K562 (cell line): Measurements from ENCODE around the gene AGPAT2. TPM values are rescaled to one million over a fixed set of nuclear protein-coding genes. Genes with fewer than 3 reads are reported as not detected.

Experiments
- CCAR2 ChIP-seq: fragments of 200-400 bp; formaldehyde crosslinking; IDR thresholded peaks from 2 replicates; pipeline ENCODE4 v1.6.1; 2017; ENCODE audit warnings: mild to moderate bottlenecking, low read depth, low read length
- FIP1L1 ChIP-seq: fragments of 200-400 bp; formaldehyde crosslinking; IDR thresholded peaks from 2 replicates; pipeline ENCODE4 v1.6.1; 2018; ENCODE audit warnings: mild to moderate bottlenecking, low read depth, low read length; ENCODE audit not compliant: poor library complexity, severe bottlenecking
- FOXA3 ChIP-seq, 2 experiments: fragments of 450-650 bp in 1 of 2; sonication (generic) in 1 of 2; formaldehyde crosslinking; IDR thresholded peaks in 1 of 2; conservative IDR thresholded peaks in 1 of 2; 2 replicates each; pipeline versions ENCODE4 v1.4.0 to v1.8.0; 2020 to 2022; ENCODE audit warnings: mild to moderate bottlenecking in 2 of 2, missing genetic modification reagents in 1 of 2
- GTF2E2 ChIP-seq: fragments of 200-800 bp; sonication (Bioruptor generic); IDR thresholded peaks from 2 replicates; pipeline ENCODE4 v1.6.1; 2016; ENCODE audit warnings: missing genetic modification characterization, missing compliant biosample characterization
- KDM5B ChIP-seq: fragments of 200-600 bp; sonication (generic); IDR thresholded peaks from 2 replicates; pipeline ENCODE4 v1.6.1; 2012; ENCODE audit warnings: low read depth, mild to moderate bottlenecking, moderate library complexity, low read length, control low read depth, inconsistent platforms; ENCODE audit not compliant: insufficient replicate concordance
- MCM5 ChIP-seq: fragments of 450-650 bp; IDR thresholded peaks from 2 replicates; pipeline ENCODE4 v1.6.1; 2016; ENCODE audit warnings: low read depth
- MEIS2 ChIP-seq: fragments of 450-650 bp; IDR thresholded peaks from 2 replicates; pipeline ENCODE4 v1.6.1; 2014; ENCODE audit warnings: mild to moderate bottlenecking; ENCODE audit not compliant: partially characterized antibody
- MYNN ChIP-seq, 2 experiments: sonication (generic); formaldehyde crosslinking in 1 of 2; IDR thresholded peaks; 2 replicates each; pipeline versions ENCODE4 v1.5.0 to v1.6.1; 2016 to 2020; ENCODE audit warnings: antibody characterized with exemption in 1 of 2, missing genetic modification reagents in 1 of 2
- PHF20 ChIP-seq: fragments of 450-650 bp; IDR thresholded peaks from 2 replicates; pipeline ENCODE4 v1.6.1; 2018; ENCODE audit not compliant: partially characterized antibody
- PHF21A ChIP-seq: fragments of 450-650 bp; IDR thresholded peaks from 2 replicates; pipeline ENCODE4 v1.6.1; 2017; ENCODE audit warnings: low read depth, borderline replicate concordance
- RBFOX2 ChIP-seq: fragments of 200-400 bp; formaldehyde crosslinking; IDR thresholded peaks from 2 replicates; pipeline ENCODE4 v1.6.1; 2017; ENCODE audit warnings: low read depth, mild to moderate bottlenecking, low read length, moderate library complexity
- RBM25 ChIP-seq: fragments of 200-400 bp; formaldehyde crosslinking; IDR thresholded peaks from 2 replicates; pipeline ENCODE4 v1.6.1; 2018; ENCODE audit warnings: low read length, low read depth, moderate library complexity; ENCODE audit not compliant: severe bottlenecking
- TAF1 ChIP-seq: IDR thresholded peaks from 2 replicates; pipeline ENCODE4 v1.6.1; 2011; ENCODE audit warnings: mild to moderate bottlenecking, low read length, moderate library complexity; ENCODE audit not compliant: insufficient read depth, control insufficient read depth, severe bottlenecking; ENCODE audit errors: extremely low read depth
- TFAM ChIP-seq: fragments of 250-450 bp; sonication (Bioruptor Pico); conservative IDR thresholded peaks from 2 replicates; pipeline ENCODE4 v1.5.0; 2021; ENCODE audit warnings: mild to moderate bottlenecking, moderate library complexity
- ZEB2 ChIP-seq: fragments of 450-650 bp; IDR thresholded peaks from 2 replicates; pipeline ENCODE4 v1.6.1; 2016
- ZFX ChIP-seq: sonication (generic); formaldehyde crosslinking; IDR thresholded peaks from 2 replicates; pipeline ENCODE4 v1.8.0; 2022; ENCODE audit warnings: mild to moderate bottlenecking, missing genetic modification reagents, moderate library complexity
- ZNF146 ChIP-seq: IDR thresholded peaks from one replicate; pipeline ENCODE4 v1.6.1; 2018; ENCODE audit warnings: missing compliant biosample characterization; ENCODE audit not compliant: unreplicated experiment
- ZNF408 ChIP-seq: fragments of 250-450 bp; sonication (Bioruptor Pico); IDR thresholded peaks from 2 replicates; pipeline ENCODE4 v1.4.0; 2020; ENCODE audit warnings: low read depth, mild to moderate bottlenecking, moderate library complexity
- ZNF584 ChIP-seq: fragments of 200-800 bp; sonication (Bioruptor generic); IDR thresholded peaks from 2 replicates; pipeline ENCODE4 v1.6.1; 2016; ENCODE audit warnings: low read depth, mild to moderate bottlenecking, missing genetic modification characterization, missing compliant biosample characterization
- polyA plus RNA-seq, 8 experiments: library from polyadenylated mRNA; depleted of rRNA in 4 of 8; stranded (reverse) in 5 of 8; unstranded in 3 of 8; fragments of >200 nt; fragmentation: Nextera tagmentation in 2 of 8; fragmentation: Illumina TruSeq in 1 of 8; extraction: Ambion mirVana in 2 of 8; extraction: Trizol in 1 of 8; gene quantifications; 2 replicates each; pipeline versions ENCODE4 v1.2.1 to v1.2.3, GENCODE V29; 2011 to 2014; ENCODE audit warnings: inconsistent platforms in 1 of 8, missing spikeins in 1 of 8
- total RNA-seq, 7 experiments: library from RNA; depleted of rRNA in 6 of 7; stranded (reverse); fragments of >200 nt in 6 of 7; fragmentation: Illumina TruSeq in 2 of 7; extraction: Trizol in 2 of 7; gene quantifications; 2 replicates each; pipeline versions ENCODE4 v1.2.1 to v1.2.3, GENCODE V29; 2011 to 2021; ENCODE audit warnings: low replicate concordance in 1 of 7
- TF ChIP-seq, protein P1 (sequence below), 2 experiments: fragments of 450-650 bp; IDR thresholded peaks; 2 replicates each; pipeline ENCODE4 v1.6.1; 2016
- TF ChIP-seq, protein P2 (sequence below): fragments of 450-650 bp; formaldehyde crosslinking; IDR thresholded peaks from 2 replicates; pipeline ENCODE4 v1.4.0; 2020; ENCODE audit warnings: mild to moderate bottlenecking, moderate library complexity
- TF ChIP-seq, protein P3 (sequence below): sonication (generic); formaldehyde crosslinking; IDR thresholded peaks from 2 replicates; pipeline ENCODE4 v1.4.0; 2020; ENCODE audit warnings: mild to moderate bottlenecking, missing genetic modification reagents
- TF ChIP-seq, protein P4 (sequence below): sonication (generic); formaldehyde crosslinking; IDR thresholded peaks from 2 replicates; pipeline ENCODE4 v1.8.1; 2023; ENCODE audit warnings: mild to moderate bottlenecking, missing genetic modification reagents

Gene AGPAT2
- total and polyA plus RNA-seq, 9 of the 15 experiments (the other 6 are each of a cell fraction or from before 2014, with no cell fraction given) = 0.13 to 54.5 (median 23.9) TPM

DNA sequence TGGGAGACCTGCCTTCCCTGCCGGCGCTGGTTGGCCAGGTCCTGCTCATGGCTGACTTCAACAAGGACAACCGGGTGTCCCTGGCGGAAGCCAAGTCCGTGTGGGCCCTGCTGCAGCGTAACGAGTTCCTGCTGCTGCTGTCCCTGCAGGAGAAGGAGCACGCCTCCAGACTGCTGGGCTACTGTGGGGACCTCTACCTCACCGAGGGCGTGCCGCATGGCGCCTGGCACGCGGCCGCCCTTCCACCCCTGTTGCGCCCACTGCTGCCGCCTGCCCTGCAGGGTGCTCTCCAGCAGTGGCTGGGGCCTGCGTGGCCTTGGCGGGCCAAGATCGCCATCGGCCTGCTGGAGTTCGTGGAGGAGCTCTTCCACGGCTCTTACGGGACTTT is 35.7 kb upstream of the AGPAT2 start (continued):
- TF ChIP-seq MCM5 (no peak), CCAR2 (no peak), TAF1 (peak; percentile 11), GTF2E2 (tag) (no peak), ZEB2 (no peak), PHF20 (no peak), KDM5B (peak; percentile 30), PHF21A (no peak), ZFX (0 out of 2 replicates have a peak, but pooled peaks have one; percentile 32), MYNN (IDR thresholded peaks at IDR 0.05) (peak; percentile 38; the same call in 1 of the 2 replicates), MYNN (CRISPR knock-in tag; IDR thresholded peaks at IDR 0.05) (no peak), FIP1L1 (peak; percentile 98), FOXA3 (CRISPR knock-in tag; conservative IDR thresholded peaks at IDR 0.05 in 1 of 2, IDR thresholded peaks at IDR 0.05 in 1 of 2) (no peak), ZNF584 (CRISPR knock-in tag) (no peak), RBM25 (no peak), RBFOX2 (peak; percentile 59), ZNF146 (CRISPR knock-in tag) (no peak), MEIS2 (no peak), ZNF408 (CRISPR knock-in tag) (no peak), TFAM (CRISPR knock-in tag) (no peak)
- TF ChIP-seq, protein P1, sequence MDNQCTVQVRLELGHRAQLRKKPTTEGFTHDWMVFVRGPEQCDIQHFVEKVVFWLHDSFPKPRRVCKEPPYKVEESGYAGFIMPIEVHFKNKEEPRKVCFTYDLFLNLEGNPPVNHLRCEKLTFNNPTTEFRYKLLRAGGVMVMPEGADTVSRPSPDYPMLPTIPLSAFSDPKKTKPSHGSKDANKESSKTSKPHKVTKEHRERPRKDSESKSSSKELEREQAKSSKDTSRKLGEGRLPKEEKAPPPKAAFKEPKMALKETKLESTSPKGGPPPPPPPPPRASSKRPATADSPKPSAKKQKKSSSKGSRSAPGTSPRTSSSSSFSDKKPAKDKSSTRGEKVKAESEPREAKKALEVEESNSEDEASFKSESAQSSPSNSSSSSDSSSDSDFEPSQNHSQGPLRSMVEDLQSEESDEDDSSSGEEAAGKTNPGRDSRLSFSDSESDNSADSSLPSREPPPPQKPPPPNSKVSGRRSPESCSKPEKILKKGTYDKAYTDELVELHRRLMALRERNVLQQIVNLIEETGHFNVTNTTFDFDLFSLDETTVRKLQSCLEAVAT (IDR thresholded peaks at IDR 0.05) = no peak
- TF ChIP-seq, protein P2, sequence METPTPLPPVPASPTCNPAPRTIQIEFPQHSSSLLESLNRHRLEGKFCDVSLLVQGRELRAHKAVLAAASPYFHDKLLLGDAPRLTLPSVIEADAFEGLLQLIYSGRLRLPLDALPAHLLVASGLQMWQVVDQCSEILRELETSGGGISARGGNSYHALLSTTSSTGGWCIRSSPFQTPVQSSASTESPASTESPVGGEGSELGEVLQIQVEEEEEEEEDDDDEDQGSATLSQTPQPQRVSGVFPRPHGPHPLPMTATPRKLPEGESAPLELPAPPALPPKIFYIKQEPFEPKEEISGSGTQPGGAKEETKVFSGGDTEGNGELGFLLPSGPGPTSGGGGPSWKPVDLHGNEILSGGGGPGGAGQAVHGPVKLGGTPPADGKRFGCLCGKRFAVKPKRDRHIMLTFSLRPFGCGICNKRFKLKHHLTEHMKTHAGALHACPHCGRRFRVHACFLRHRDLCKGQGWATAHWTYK = 0 out of 2 replicates have a peak, but pooled peaks have one; percentile 46
- TF ChIP-seq, protein P3, sequence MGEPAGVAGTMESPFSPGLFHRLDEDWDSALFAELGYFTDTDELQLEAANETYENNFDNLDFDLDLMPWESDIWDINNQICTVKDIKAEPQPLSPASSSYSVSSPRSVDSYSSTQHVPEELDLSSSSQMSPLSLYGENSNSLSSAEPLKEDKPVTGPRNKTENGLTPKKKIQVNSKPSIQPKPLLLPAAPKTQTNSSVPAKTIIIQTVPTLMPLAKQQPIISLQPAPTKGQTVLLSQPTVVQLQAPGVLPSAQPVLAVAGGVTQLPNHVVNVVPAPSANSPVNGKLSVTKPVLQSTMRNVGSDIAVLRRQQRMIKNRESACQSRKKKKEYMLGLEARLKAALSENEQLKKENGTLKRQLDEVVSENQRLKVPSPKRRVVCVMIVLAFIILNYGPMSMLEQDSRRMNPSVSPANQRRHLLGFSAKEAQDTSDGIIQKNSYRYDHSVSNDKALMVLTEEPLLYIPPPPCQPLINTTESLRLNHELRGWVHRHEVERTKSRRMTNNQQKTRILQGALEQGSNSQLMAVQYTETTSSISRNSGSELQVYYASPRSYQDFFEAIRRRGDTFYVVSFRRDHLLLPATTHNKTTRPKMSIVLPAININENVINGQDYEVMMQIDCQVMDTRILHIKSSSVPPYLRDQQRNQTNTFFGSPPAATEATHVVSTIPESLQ (CRISPR knock-in tag) = no peak
- TF ChIP-seq, protein P4, sequence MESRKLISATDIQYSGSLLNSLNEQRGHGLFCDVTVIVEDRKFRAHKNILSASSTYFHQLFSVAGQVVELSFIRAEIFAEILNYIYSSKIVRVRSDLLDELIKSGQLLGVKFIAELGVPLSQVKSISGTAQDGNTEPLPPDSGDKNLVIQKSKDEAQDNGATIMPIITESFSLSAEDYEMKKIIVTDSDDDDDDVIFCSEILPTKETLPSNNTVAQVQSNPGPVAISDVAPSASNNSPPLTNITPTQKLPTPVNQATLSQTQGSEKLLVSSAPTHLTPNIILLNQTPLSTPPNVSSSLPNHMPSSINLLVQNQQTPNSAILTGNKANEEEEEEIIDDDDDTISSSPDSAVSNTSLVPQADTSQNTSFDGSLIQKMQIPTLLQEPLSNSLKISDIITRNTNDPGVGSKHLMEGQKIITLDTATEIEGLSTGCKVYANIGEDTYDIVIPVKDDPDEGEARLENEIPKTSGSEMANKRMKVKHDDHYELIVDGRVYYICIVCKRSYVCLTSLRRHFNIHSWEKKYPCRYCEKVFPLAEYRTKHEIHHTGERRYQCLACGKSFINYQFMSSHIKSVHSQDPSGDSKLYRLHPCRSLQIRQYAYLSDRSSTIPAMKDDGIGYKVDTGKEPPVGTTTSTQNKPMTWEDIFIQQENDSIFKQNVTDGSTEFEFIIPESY (CRISPR knock-in tag) = peak; percentile 99
